HCT116 (cell line): ENCODE measurements around the gene PCDHA10. TPM values are rescaled to one million over a fixed set of nuclear protein-coding genes. Genes with fewer than 3 reads are reported as not detected.

ENCODE experiments used
- ATAC-seq: fragments of 200-7000 bp; cut with Tn5 transposase; 2 replicates; pipeline ENCODE4 v1.9.1; 2020; ENCODE audit warnings: mild to moderate bottlenecking, moderate library complexity
- BruUV-seq: library from RNA; stranded (reverse); fragments of 400-500 nt; replicated peaks from 2 replicates; lab custom pipeline; 2021; lab: Mats Ljungman, UMichigan
- CTCF ChIA-PET: fragments of 300-600 bp; sonication (Branson Sonifier 250); formaldehyde crosslinking; loops from one replicate; lab custom pipeline; 2021; ENCODE audit warnings: antibody characterized with exemption; lab: Charles Lee
- POLR2A ChIA-PET: fragments of 300-600, 350-600 bp; sonication (Branson Sonifier 250); formaldehyde crosslinking; loops from one replicate; lab custom pipeline; 2021; ENCODE audit warnings: antibody characterized with exemption; lab: Charles Lee
- RAD21 ChIA-PET, 2 experiments: fragments of 300-600 bp; sonication (Branson Sonifier 250); formaldehyde crosslinking; loops; one replicate each; lab custom pipeline; 2023; ENCODE audit warnings: low total read pairs in 2 of 2; ENCODE audit not compliant: uncharacterized antibody in 2 of 2, unreplicated experiment in 2 of 2, low non-redundant PET in 1 of 2; lab: Charles Lee
- DNase-seq: peaks from one replicate; pipeline ENCODE4 v3.0.0-alpha.2; 2010; ENCODE audit warnings: low read depth, low spot score
- H2AFZ ChIP-seq: fragments of 200-600 bp; shearing (Covaris generic), sonication (generic); 2 replicates; pipeline ENCODE4 v1.6.1; 2017; ENCODE audit warnings: low read depth, mixed run types, mixed read lengths, antibody characterized with exemption, low read length; ENCODE audit not compliant: poor library complexity, severe bottlenecking
- H3K27ac ChIP-seq: 2 replicates; pipeline ENCODE4 v1.5.1; 2012; ENCODE audit warnings: low read depth, low read length
- H3K27me3 ChIP-seq: fragments of 200-600 bp; sonication (generic); 2 replicates; pipeline ENCODE4 v1.6.1; 2016; ENCODE audit warnings: mixed run types, low read length, mixed read lengths; ENCODE audit not compliant: insufficient read depth
- H3K36me3 ChIP-seq, 2 experiments: fragments of 200-500 bp in 1 of 2; fragments of 200-600 bp in 1 of 2; sonication (Bioruptor generic) in 1 of 2; sonication (generic) in 1 of 2; 2 replicates each; pipeline versions ENCODE4 v1.5.1 to v1.6.1; 2014 to 2016; ENCODE audit warnings: low read length in 2 of 2, inconsistent platforms in 1 of 2, mixed read lengths in 1 of 2, mixed run types in 1 of 2; ENCODE audit not compliant: insufficient read depth in 2 of 2, control insufficient read depth in 1 of 2
- H3K4me1 ChIP-seq, 2 experiments: fragments of 200-600 bp in 1 of 2; sonication (generic) in 1 of 2; 2 replicates each; pipeline versions ENCODE4 v1.5.1 to v1.6.1; 2012 to 2017; ENCODE audit warnings: low read length in 2 of 2, inconsistent platforms in 1 of 2, mild to moderate bottlenecking in 1 of 2, mixed read lengths in 1 of 2, mixed run types in 1 of 2, moderate library complexity in 1 of 2; ENCODE audit not compliant: insufficient read depth in 2 of 2, control insufficient read depth in 1 of 2
- H3K4me2 ChIP-seq: fragments of 200-600 bp; sonication (generic); 2 replicates; pipeline ENCODE4 v1.6.1; 2017; ENCODE audit warnings: mixed run types, low read length, mixed read lengths
- H3K4me3 ChIP-seq, 2 experiments: fragments of 200-600 bp in 1 of 2; sonication (generic) in 1 of 2; replicated peaks in 1 of 2; 2 replicates each; pipeline ENCODE4 v1.5.1; 2011 to 2016; ENCODE audit warnings: low read length in 2 of 2, control low read depth in 1 of 2, low read depth in 1 of 2, mild to moderate bottlenecking in 1 of 2, mixed read lengths in 1 of 2, mixed run types in 1 of 2
- H3K79me2 ChIP-seq: fragments of 200-600 bp; sonication (generic); 2 replicates; pipeline ENCODE4 v1.6.1; 2017; ENCODE audit warnings: mild to moderate bottlenecking, mixed run types, low read length, moderate library complexity, mixed read lengths; ENCODE audit not compliant: insufficient read depth
- H3K9ac ChIP-seq: fragments of 200-600 bp; sonication (generic); 2 replicates; pipeline ENCODE4 v1.6.1; 2016; ENCODE audit warnings: low read length, mixed read lengths
- H3K9me2 ChIP-seq: fragments of 200-600 bp; sonication (generic), shearing (Covaris generic); 2 replicates; pipeline ENCODE4 v1.6.1; 2017; ENCODE audit warnings: mixed run types, mild to moderate bottlenecking, moderate library complexity; ENCODE audit not compliant: insufficient read depth
- H3K9me3 ChIP-seq, 2 experiments: fragments of 200-500 bp in 1 of 2; fragments of 200-600 bp in 1 of 2; sonication (Bioruptor generic) in 1 of 2; sonication (generic) in 1 of 2; 2 replicates each; pipeline ENCODE4 v1.6.1; 2014 to 2017; ENCODE audit warnings: low read length in 2 of 2, mixed read lengths in 2 of 2, inconsistent platforms in 1 of 2, low read depth in 1 of 2, mild to moderate bottlenecking in 1 of 2, mixed run types in 1 of 2, moderate library complexity in 1 of 2; ENCODE audit not compliant: control insufficient read depth in 1 of 2, insufficient read depth in 1 of 2
- H4K20me1 ChIP-seq: fragments of 200-600 bp; sonication (generic), shearing (Covaris generic); 2 replicates; pipeline ENCODE4 v1.6.1; 2017; ENCODE audit warnings: mixed run types, mild to moderate bottlenecking, moderate library complexity; ENCODE audit not compliant: insufficient read depth
- CTCF ChIP-seq, 3 experiments: fragments of 200-600 bp in 1 of 3; sonication (generic) in 1 of 3; IDR thresholded peaks in 2 of 3; conservative IDR thresholded peaks in 1 of 3; 2 replicates each; pipeline ENCODE4 v1.5.1; 2012 to 2017; ENCODE audit warnings: low read depth in 2 of 3, low read length in 2 of 3, antibody characterized with exemption in 1 of 3, borderline replicate concordance in 1 of 3, control low read depth in 1 of 3, mild to moderate bottlenecking in 1 of 3, mixed read lengths in 1 of 3, mixed run types in 1 of 3, moderate library complexity in 1 of 3; ENCODE audit not compliant: insufficient read depth in 1 of 3
- EZH2 ChIP-seq: fragments of 200-600 bp; sonication (generic); IDR thresholded peaks from 2 replicates; pipeline ENCODE4 v1.6.1; 2017; ENCODE audit warnings: antibody characterized with exemption, mixed run types
- JUND ChIP-seq: IDR thresholded peaks from 2 replicates; pipeline ENCODE4 v1.6.1; 2012
- MAX ChIP-seq: IDR thresholded peaks from 2 replicates; pipeline ENCODE4 v1.6.1; 2012
- POLR2AphosphoS5 ChIP-seq: IDR thresholded peaks from 2 replicates; pipeline ENCODE4 v1.6.1; 2011; ENCODE audit warnings: mild to moderate bottlenecking, low read depth, low read length, moderate library complexity
- SP1 ChIP-seq: IDR thresholded peaks from 2 replicates; pipeline ENCODE4 v1.6.1; 2012; ENCODE audit warnings: low read depth
- ZBTB33 ChIP-seq: IDR thresholded peaks from 2 replicates; pipeline ENCODE4 v1.6.1; 2011; ENCODE audit warnings: mild to moderate bottlenecking, low read length, moderate library complexity; ENCODE audit not compliant: insufficient replicate concordance; ENCODE audit errors: extremely low read depth
- intact Hi-C: fragments of 100-400 bp; cut with micrococcal nuclease; formaldehyde crosslinking; loops from 2 replicates; pipeline ENCODE4 v1.10.0; 2022
- total RNA-seq: library from RNA; stranded (reverse); gene quantifications from one replicate; pipeline ENCODE4 v1.2.1, GENCODE V29; 2021; ENCODE audit not compliant: unreplicated experiment

The PCDHA10 gene
- total RNA-seq, 1 experiment from 2014 or later = 0.05 TPM

- TF ChIP-seq EZH2 (no peak), SP1 (no peak), CTCF (IDR thresholded peaks at IDR 0.05 in 2 of 3, conservative IDR thresholded peaks at IDR 0.05 in 1 of 3; ENCODE audit: borderline replicate concordance in 1 of 3, insufficient read depth in 1 of 3, low read depth in 2 of 3, low read length in 2 of 3) (no peak), POLR2AphosphoS5 (no peak), ZBTB33 (no peak), MAX (no peak), JUND (no peak)
- H3K4me3 ChIP-seq = no peak overlapping the region
- BruUV-seq = no TSS peak
- H3K79me2 ChIP-seq = no peaks in the 10 kb centered on the region
- H2AFZ ChIP-seq = no peak overlapping the region
- RAD21 ChIA-PET = no interaction called here
- H3K36me3 ChIP-seq = no peaks in the 10 kb centered on the region
- no peaks in the 10 kb centered on the region for H4K20me1 ChIP-seq
- no peak overlapping the region for H3K4me2 ChIP-seq
- no peaks in the 10 kb centered on the region for H3K27me3 ChIP-seq
- no peaks in the 10 kb centered on the region for H3K4me1 ChIP-seq
- H3K9me2 ChIP-seq = no peaks in the 10 kb centered on the region
- no peak overlapping the region for H3K9ac ChIP-seq
- DNase-seq = no peak
- H3K27ac ChIP-seq = no peak overlapping the region
- no peaks in the 10 kb centered on the region; a peak in 1 of 4 replicates for H3K9me3 ChIP-seq
- no peak for ATAC-seq
- intact Hi-C loops = no loop called here
- POLR2A ChIA-PET = no interaction called here
- CTCF ChIA-PET = no interaction called here
These were observed 19.8 kb upstream of the PCDHA10 start for GRCh38 chr5:140835622-140836510.
